GF-D8 (cell line): ENCODE results near the gene ALDH4A1.

Source experiments
- DNase-seq: peaks from one replicate; lab custom pipeline; 2025; lab: John Stamatoyannopoulos, UW

Gene ALDH4A1

GRCh38 chr1:18939398-18940302 is 37.3 kb upstream of the ALDH4A1 start:
- DNase-seq: no peak

DNA sequence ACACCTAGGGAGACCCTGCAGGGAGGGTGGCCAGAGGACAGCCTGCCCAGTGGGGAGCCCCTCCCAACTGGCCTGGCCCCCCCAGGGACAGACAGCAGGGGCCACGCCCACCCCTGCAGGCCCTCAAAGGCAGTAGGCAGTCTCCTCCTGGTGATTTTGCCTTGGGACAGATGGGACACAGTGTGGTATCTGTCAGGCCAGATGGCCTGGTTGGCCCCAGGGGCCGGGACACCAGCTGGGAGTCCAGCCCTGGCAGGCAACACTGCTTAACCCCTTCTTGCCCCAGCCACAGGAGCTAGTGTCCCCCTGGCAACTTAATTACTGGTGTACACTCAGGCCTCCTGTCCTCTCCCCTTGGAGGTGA is 36.3 kb upstream of the ALDH4A1 start:
- no peak for DNase-seq

- DNase-seq: no peak
These were observed 35.8 kb upstream of the ALDH4A1 start for GRCh38 chr1:18938008-18938706.

DNA sequence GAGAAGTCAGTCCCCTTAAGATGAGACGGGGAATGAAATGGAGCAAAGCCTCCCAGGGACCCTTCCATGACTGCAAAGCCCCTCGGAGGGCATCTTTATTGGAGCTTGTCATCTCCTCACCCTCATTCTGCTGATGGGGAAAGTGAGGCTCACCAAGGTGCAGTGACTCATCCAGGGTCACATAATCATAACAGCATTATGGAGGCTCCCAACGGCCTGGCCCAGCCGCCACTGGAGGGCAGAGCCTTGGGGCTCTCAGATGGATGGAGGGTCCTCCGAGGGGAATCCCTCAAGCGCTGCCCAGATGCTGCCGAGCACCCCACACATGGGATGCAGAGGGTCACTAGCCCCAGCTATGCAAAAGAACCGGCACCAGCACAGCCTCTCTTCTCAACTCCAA is 35.2 kb upstream of the ALDH4A1 start:
- no peak for DNase-seq

DNA sequence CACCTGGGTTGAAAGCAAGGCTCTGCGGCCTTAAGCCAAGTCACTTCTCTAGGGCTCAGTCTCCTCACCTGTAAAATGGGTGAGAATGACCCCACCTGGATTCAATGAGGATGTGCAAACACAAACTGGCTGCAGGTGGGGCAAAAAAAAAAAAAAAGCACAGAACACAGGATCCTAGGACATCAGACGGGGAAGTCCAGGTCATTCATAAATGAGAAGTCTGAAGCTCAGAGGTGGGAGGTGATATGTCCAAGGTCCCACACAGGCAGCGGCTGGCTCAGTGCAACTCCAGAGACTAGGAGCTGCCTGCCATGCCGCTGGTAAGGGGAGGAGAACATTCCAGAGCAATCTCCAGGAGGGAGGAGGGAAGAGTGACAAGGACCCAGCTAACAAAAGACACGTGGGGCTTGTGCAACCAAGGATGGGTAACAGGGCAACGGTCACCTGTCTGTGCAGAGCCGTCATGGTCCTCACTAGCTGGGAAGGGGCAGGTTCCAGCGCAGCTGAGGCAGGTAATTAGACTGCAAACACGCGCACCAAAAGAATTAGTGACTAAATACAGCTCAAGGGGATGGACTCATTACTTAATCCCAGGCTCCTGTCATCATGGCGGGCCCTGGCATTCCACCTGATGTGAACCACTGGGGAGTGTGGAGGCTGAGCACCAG is 34.6 kb upstream of the ALDH4A1 start:
- DNase-seq: no peak

- DNase-seq: no peak
These were observed 34.1 kb upstream of the ALDH4A1 start for GRCh38 chr1:18936471-18936813.

DNA sequence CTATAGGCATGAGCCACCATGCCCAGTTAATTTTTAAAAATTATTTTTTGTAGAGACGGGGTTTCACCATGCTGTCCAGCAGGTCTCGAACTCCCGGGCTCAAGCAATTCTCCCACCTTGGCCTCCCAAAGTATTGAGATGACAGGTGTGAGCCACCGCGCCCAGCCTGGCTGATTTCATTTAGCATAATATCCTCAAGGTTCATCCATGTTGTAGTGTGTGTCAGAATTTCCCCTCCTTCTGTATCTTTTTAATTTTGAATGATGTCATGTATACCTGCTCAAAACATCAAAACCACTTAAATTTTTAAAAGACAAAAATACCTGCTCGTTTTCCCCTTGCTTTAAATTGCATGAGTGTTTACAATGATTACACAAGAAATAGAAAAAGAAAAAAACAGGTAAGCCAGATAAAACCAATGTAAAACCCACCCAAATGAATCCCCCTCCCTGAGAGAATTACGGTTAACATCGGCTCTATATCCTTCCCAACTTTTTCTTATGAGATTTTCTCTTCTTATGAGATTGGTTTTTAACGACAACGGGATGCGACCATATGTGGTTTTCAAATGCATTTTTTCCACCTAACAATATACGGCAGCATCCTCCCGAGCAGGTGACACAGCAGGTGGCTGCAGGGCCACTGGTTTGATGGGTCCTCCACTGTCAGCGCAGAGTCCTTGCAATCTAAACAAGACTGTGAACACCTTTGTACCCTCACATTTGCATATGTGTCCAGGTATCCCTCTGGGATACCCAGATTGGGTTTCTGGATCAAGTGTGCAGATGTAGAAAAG is 32.0 kb upstream of the ALDH4A1 start:
- DNase-seq: no peak

DNA sequence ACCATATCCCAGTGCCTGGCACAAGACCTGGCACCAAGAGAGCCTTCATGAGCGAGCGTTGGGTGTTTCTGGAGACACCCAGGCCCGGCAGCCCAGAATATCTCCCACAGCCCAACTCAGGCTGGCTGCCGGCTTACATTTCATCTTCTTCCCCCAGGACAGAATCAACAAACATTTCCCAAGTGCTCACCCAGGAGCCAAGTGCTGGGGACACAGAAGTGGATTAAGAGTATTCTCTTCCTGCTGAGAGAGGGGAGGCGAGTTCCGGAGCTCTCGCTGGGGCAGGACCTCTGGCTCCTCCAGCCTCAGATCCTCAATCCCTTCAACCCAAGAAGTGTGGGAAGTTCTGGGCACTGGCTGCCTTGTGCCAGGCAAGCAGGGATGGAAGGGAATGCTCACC is 30.5 kb upstream of the ALDH4A1 start:
- no peak for DNase-seq

DNA sequence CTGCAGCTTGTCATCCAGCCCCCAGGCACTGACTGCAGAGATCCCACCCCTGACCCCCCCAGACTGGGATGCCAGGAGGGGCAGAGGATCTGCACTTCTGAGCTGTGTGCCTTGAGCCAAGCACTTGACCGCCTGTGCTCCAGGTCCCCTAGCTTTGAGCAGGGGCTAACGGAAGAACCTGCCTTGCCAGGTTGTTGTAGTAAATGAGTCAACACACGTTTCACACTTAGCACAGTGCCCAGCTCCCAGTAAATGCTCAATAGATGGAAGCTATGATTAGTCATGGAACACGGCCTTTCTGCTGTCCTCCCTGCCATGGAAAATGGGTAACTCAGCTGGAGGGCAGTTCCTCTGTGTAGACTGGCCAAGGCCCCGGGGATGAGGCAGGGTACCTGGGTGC is 30.0 kb upstream of the ALDH4A1 start:
- no peak for DNase-seq

DNA sequence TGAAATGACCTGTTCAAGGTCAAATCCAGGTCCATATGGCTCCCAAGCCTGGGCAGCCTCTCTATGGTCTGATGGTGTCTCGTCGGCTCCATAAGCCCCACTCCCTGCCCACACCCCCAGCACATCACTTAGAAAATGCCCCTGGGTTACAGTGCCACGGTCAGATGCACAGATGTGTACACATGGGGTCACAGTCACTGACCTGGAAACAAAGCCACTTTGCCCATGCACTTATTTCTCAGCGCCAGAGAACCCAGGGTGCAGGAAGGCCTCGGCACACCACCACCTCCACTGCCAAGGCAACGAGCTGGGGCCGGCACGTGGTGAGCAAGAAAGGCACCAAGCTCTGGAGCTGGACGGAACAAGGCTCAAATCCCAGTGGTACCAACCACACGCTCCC is 29.4 kb upstream of the ALDH4A1 start:
- no peak for DNase-seq

DNA sequence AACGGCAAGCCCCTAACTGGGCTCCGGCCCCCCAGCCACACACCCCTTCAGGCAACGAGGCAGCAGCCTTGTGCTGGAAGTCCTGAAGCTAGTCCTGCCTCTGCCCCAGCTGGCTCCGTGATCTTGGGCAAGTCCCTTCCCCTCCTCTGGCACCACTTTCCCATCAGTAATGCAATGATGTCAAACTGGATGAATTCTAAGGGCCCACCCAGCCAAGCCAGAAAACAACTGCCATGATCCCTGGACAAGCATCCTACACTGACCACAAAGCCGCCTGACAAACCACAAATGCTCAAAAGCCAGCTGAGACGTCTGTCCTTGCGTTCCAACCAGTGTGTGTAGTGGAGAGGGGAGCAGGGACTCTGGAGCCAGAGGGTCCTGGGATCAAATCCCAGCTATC is 27.3 kb upstream of the ALDH4A1 start:
- no peak for DNase-seq

DNA sequence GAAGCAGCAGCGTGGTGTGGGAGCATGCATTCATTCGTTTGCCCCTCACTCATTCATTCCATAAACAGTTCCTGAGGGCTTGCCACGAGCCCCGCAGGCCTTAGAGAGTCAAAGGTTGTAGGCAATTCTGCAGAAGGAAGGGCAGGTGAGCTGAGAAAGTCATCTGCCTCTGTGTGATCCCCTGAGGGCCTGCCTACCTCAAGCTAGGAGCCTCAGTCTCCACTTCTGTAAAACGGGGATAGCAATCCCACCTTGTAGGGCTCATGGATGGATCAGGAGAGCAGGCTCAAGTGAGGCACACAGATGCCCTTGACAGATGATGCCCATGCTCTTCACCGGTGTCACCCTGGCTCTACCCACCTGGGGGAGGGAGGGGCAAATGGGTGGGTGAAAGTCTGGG is 26.6 kb upstream of the ALDH4A1 start:
- DNase-seq: no peak

DNA sequence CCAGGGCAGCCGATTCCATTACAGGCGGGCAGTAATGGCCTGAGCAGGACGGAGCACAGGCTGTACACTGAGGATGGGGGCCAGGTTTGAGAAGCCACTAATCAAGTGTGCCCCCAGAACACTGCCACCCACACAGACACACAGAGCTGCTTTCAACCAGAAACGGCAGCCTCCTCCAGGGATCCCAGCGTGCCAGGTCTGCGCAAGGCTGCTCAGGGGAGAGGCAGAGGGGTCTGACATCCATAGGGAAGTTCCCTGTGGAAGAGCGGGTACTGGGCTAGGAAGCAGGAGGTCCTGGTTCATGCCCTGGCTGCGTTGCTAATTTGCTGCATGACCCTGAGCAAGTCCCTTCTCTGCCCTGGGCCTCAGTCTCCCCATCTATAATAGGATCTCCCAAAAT is 26.1 kb upstream of the ALDH4A1 start:
- DNase-seq: no peak

DNA sequence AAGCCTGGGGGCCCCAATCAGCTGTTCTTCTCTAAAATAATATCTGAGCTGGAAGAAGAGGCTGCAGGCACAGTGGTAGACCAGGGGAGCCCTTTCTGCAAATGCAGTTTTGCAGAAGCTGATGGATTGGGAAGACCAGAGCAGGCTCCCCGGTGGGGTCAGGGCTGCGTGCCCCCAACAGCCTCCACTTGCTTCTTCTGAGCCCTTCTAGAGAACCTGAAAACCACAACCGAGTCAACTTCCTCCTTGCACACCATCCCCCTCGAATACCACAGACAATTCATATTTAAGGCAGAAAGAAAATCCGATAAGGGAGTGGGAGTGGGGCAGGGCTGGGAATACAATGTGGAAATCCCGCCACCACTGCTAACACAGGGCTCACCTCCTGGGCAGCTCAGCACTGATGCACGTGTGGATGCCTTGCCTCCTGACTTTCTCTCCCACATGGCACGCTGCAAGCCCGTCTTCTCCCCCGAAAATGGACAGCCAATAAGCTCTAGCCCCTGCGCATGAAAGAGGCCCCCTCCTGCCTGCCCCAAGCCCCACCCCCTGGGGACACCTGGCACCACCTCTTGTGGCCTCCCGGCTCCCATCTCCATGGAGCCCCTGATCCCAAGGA is 25.4 kb upstream of the ALDH4A1 start:
- DNase-seq: peak; percentile 57

GRCh38 chr1:18927082-18927653 is 24.8 kb upstream of the ALDH4A1 start:
- peak; percentile 29 for DNase-seq

DNA sequence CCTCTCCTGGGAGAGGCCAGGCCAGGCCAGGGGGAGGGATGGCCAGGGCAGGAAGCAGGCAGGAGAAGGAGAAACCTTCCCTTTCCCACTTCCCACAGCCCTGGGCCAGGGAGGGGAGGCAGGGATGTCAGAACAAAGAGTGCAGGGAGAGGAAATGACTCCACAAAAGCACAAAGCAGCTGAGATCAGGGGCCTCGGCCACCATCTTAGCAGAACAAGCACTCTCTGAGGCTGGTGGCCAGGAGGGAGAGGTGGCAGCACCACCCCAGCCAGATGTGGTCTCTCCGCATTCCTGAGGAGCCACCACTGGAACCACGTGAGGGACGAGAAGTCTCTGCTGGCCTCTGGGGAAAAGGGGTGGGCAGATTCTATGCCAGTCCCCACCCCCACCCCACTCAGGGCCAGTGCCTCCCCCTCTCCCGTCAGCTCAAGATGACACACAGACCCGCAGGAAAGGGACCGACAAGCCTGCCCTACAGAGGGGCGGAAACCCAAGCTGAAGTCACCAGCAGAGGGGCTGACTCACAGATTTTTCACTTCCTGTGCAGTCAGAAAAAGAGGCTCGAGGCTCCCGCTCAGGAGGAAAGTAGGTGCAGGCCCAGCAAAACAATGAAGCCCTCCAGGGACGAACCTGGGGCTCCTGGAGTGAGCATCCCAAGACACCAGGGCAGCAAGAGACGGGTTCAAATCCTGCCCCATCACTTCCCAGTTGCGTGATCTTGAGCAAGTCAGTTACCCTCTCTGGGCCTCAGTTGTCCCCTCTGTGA is 24.1 kb upstream of the ALDH4A1 start:
- peak; percentile 68 for DNase-seq

- DNase-seq: no peak
These were observed 22.9 kb upstream of the ALDH4A1 start for GRCh38 chr1:18925279-18925678.

DNA sequence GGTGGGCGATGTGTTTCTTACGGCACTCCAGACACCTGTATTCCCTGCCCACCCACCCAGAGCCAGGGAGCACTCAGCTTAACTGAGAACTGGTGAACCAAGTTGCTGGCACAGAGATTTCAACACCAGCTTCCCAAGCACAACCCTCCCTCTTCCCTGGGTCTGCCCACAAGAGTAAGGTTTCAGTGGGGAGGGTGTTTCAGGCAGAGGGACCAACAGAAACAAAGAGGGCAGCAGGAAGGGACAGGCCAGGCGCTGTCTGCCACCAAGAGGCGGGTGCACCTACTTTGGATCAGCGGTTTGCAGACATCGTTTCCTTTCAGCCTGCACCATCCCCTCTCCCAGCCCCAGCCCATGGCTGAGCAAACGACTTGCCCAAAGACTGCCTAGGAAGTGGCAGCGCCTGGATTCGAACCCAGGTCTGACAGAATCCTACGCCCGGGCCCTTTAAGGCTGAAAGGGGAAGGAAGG is 21.9 kb upstream of the ALDH4A1 start:
- DNase-seq: peak; percentile 17

GRCh38 chr1:18923756-18924211 is 21.4 kb upstream of the ALDH4A1 start:
- peak; percentile 43 for DNase-seq
